Astrocyte (in vitro differentiated cells and primary cell): Measurements from ENCODE around the gene ISCU.

Experiments used
- EZH2 ChIP-seq: IDR thresholded peaks from 2 replicates; pipeline ENCODE4 v1.6.1; 2012; ENCODE audit warnings: mild to moderate bottlenecking, low read length, inconsistent platforms; ENCODE audit not compliant: insufficient read depth
- TF ChIP-seq, protein P1 (sequence below): IDR thresholded peaks from 2 replicates; pipeline ENCODE4 v1.5.1; 2011; ENCODE audit warnings: low read depth, mild to moderate bottlenecking, inconsistent platforms, low read length, moderate library complexity; ENCODE audit not compliant: insufficient read depth

DNA sequence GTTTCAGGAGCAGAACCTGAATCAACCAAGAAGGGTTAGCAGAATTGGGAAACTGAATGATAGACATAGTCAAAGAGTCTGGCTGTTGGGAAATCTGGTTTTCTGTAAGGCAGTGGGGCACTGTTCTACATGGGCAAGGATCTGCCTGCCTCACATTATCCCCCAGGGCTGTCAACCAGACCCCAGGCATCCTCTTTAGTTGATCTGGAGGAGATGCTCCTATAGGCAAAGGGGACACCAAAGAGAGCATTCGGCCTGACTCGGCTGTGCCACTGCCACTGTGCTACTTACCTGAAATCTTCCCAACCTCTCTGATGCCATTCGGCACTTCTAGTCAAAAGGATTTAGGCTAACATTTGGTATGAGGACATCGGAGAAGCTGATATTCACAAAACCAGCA lies 4.1 kb downstream of the ISCU start:
- TF ChIP-seq, protein P1, sequence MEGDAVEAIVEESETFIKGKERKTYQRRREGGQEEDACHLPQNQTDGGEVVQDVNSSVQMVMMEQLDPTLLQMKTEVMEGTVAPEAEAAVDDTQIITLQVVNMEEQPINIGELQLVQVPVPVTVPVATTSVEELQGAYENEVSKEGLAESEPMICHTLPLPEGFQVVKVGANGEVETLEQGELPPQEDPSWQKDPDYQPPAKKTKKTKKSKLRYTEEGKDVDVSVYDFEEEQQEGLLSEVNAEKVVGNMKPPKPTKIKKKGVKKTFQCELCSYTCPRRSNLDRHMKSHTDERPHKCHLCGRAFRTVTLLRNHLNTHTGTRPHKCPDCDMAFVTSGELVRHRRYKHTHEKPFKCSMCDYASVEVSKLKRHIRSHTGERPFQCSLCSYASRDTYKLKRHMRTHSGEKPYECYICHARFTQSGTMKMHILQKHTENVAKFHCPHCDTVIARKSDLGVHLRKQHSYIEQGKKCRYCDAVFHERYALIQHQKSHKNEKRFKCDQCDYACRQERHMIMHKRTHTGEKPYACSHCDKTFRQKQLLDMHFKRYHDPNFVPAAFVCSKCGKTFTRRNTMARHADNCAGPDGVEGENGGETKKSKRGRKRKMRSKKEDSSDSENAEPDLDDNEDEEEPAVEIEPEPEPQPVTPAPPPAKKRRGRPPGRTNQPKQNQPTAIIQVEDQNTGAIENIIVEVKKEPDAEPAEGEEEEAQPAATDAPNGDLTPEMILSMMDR, result no peak
- no peak for TF ChIP-seq EZH2
